ENCODE measurements around the gene CLEC11A.

Gene CLEC11A

DNA sequence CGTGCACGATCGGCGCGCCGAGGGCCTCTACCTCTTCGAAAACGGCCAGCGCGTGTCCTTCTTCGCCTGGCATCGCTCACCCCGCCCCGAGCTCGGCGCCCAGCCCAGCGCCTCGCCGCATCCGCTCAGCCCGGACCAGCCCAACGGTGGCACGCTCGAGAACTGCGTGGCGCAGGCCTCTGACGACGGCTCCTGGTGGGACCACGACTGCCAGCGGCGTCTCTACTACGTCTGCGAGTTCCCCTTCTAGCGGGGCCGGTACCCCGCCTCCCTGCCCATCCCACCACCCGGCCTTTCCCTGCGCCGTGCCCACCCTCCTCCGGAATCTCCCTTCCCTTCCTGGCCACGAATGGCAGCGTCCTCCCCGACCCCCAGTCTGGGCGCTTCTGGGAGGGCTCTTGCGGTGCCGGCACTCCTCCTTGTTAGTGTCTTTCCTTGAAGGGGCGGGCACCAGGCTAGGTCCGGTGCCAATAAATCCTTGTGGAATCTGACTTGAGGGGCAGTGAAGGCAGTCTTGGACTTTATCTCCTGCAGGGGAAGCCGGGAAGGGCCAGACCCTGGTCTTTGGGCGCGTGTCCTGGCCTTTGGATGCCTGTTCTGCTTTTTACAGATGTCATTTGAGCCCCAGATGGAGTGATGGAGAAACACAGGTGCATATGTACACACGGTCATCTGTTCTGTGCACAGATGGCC lies 2.2 kb downstream of the CLEC11A start:
- Histone ChIP-seq H3K4me1 (ENCODE audit: low read length) (no peaks in the 10 kb centered on the region), H3K9me2 (replicated peaks; ENCODE audit: insufficient read depth, low read length) (no peaks in the 10 kb centered on the region), H2AFZ (ENCODE audit: low read length) (no peak overlapping the region), H3K79me2 (ENCODE audit: low read length) (no peaks in the 10 kb centered on the region), H3K27me3 (replicated peaks; ENCODE audit: insufficient read depth, low read length) (peaks cover 27% of the 10 kb centered on the region), H3K27ac (ENCODE audit: low read length) (no peak overlapping the region), H3F3A (ENCODE audit: insufficient read depth, low read length) (no peaks in the 10 kb centered on the region), H3K36me3 (replicated peaks; ENCODE audit: insufficient read depth, low read length) (no peaks in the 10 kb centered on the region), H3K4me2 (ENCODE audit: low read depth, low read length) (no peak overlapping the region), H4K20me1 (ENCODE audit: insufficient read depth, low read length) (no peaks in the 10 kb centered on the region), H3K9ac (ENCODE audit: low read length) (no peak overlapping the region), H3K9me3 (replicated peaks; ENCODE audit: insufficient read depth, low read length) (no peaks in the 10 kb centered on the region), H3K4me3 (ENCODE audit: low read length) (no peak overlapping the region)
- DNase-seq: no peak
- TF ChIP-seq, protein P1, sequence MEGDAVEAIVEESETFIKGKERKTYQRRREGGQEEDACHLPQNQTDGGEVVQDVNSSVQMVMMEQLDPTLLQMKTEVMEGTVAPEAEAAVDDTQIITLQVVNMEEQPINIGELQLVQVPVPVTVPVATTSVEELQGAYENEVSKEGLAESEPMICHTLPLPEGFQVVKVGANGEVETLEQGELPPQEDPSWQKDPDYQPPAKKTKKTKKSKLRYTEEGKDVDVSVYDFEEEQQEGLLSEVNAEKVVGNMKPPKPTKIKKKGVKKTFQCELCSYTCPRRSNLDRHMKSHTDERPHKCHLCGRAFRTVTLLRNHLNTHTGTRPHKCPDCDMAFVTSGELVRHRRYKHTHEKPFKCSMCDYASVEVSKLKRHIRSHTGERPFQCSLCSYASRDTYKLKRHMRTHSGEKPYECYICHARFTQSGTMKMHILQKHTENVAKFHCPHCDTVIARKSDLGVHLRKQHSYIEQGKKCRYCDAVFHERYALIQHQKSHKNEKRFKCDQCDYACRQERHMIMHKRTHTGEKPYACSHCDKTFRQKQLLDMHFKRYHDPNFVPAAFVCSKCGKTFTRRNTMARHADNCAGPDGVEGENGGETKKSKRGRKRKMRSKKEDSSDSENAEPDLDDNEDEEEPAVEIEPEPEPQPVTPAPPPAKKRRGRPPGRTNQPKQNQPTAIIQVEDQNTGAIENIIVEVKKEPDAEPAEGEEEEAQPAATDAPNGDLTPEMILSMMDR (IDR thresholded peaks at IDR 0.05; ENCODE audit: low read length): no peak

DNA sequence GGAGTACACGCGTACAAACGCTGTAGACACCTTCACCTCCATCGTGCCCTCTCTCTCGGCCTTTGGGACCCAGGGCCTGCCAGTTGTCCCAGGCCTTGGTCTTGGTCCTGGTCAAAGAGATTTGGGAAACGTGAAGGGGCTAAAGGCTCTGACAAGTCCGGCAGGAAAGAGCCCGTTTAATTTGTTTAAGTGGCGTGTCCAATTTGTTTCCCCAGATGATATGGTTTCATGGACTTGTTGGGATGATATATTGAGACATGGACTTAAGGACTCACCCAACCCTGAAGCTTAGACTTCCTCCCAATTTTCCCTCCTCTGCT lies 2.7 kb downstream of the CLEC11A start:
- Histone ChIP-seq H3K79me2 (ENCODE audit: low read length) (no peaks in the 10 kb centered on the region), H3K27me3 (replicated peaks; ENCODE audit: insufficient read depth, low read length) (peaks cover 32% of the 10 kb centered on the region), H3F3A (ENCODE audit: insufficient read depth, low read length) (no peaks in the 10 kb centered on the region), H4K20me1 (ENCODE audit: insufficient read depth, low read length) (no peaks in the 10 kb centered on the region), H2AFZ (ENCODE audit: low read length) (no peak overlapping the region), H3K4me1 (ENCODE audit: low read length) (no peaks in the 10 kb centered on the region), H3K4me2 (ENCODE audit: low read depth, low read length) (no peak overlapping the region), H3K9me3 (replicated peaks; ENCODE audit: insufficient read depth, low read length) (no peaks in the 10 kb centered on the region), H3K27ac (ENCODE audit: low read length) (no peak overlapping the region), H3K9me2 (replicated peaks; ENCODE audit: insufficient read depth, low read length) (no peaks in the 10 kb centered on the region), H3K4me3 (ENCODE audit: low read length) (no peak overlapping the region), H3K9ac (ENCODE audit: low read length) (no peak overlapping the region), H3K36me3 (replicated peaks; ENCODE audit: insufficient read depth, low read length) (no peaks in the 10 kb centered on the region)
- TF ChIP-seq, protein P1 (IDR thresholded peaks at IDR 0.05; ENCODE audit: low read length): no peak
- TF ChIP-seq EZH2phosphoT487 (IDR thresholded peaks at IDR 0.05; ENCODE audit: low read length): no peak
- TF ChIP-seq EZH2 (optimal IDR thresholded peaks at IDR 0.05; ENCODE audit: low read depth, low read length): no peak
- DNase-seq: no peak

GRCh38 chr19:50728084-50728737 lies 5.0 kb downstream of the CLEC11A start:
- no peaks in the 10 kb centered on the region for H3K36me3 ChIP-seq (replicated peaks; ENCODE audit: insufficient read depth, low read length)
- no peaks in the 10 kb centered on the region for H3K79me2 ChIP-seq (ENCODE audit: low read length)
- H3F3A ChIP-seq (ENCODE audit: insufficient read depth, low read length): no peaks in the 10 kb centered on the region
- H3K4me3 ChIP-seq (ENCODE audit: low read length): no peak overlapping the region
- no peaks in the 10 kb centered on the region for H3K9me3 ChIP-seq (replicated peaks; ENCODE audit: insufficient read depth, low read length)
- no peaks in the 10 kb centered on the region for H3K4me1 ChIP-seq (ENCODE audit: low read length)
- H4K20me1 ChIP-seq (ENCODE audit: insufficient read depth, low read length): no peaks in the 10 kb centered on the region
- H3K9me2 ChIP-seq (replicated peaks; ENCODE audit: insufficient read depth, low read length): no peaks in the 10 kb centered on the region
- no peak overlapping the region for H3K9ac ChIP-seq (ENCODE audit: low read length)
- no peak overlapping the region for H2AFZ ChIP-seq (ENCODE audit: low read length)
- no peak overlapping the region for H3K4me2 ChIP-seq (ENCODE audit: low read depth, low read length)
- H3K27me3 ChIP-seq (replicated peaks; ENCODE audit: insufficient read depth, low read length): peaks cover 52% of the 10 kb centered on the region
- H3K27ac ChIP-seq (ENCODE audit: low read length): no peak overlapping the region
- TF ChIP-seq EZH2phosphoT487 (IDR thresholded peaks at IDR 0.05; ENCODE audit: low read length) (no peak), EZH2 (optimal IDR thresholded peaks at IDR 0.05; ENCODE audit: low read depth, low read length) (no peak)
- TF ChIP-seq, protein P1 (IDR thresholded peaks at IDR 0.05; ENCODE audit: low read length): no peak
- no peak for DNase-seq
